Measurements from ENCODE around the gene CCDC82. TPM values are rescaled to one million over a fixed set of nuclear protein-coding genes. Genes with fewer than 3 reads are reported as not detected.

The CCDC82 gene
- total RNA-seq, 2 experiments from 2014 or later = 23.7 to 24.4 TPM

- no peak for ATAC-seq (ENCODE audit: poor library complexity)
- Histone ChIP-seq H3K27me3 (ENCODE audit: control insufficient read depth in 1 of 2, insufficient read depth in 2 of 2, low read length in 2 of 2) (peaks cover 0 to 3% of the 10 kb centered on the region in 2 experiments), H3K9me3 (ENCODE audit: control insufficient read depth in 1 of 2, insufficient read depth in 1 of 2, low read length in 2 of 2) (no peaks in the 10 kb centered on the region), H3K4me3 (ENCODE audit: low read length) (no peak overlapping the region), H3K27ac (ENCODE audit: low read depth in 1 of 2, low read length in 2 of 2) (no peak overlapping the region), H3K4me1 (ENCODE audit: insufficient read depth, low read length) (no peaks in the 10 kb centered on the region), H3K36me3 (ENCODE audit: insufficient read depth, low read length) (no peaks in the 10 kb centered on the region)
- no peak overlapping the region for H3K4me3 Mint-ChIP-seq
- H3K27ac Mint-ChIP-seq = no peak overlapping the region
- no peak for DNase-seq
- POLR2A ChIA-PET = no interaction called here
- intact Hi-C loops (cut with DNase I, micrococcal nuclease) = no loop called here
- CTCF ChIA-PET = no interaction called here
- H3K4me1 Mint-ChIP-seq (ENCODE audit: low read depth) = no peaks in the 10 kb centered on the region
- H3K9me3 Mint-ChIP-seq = no peaks in the 10 kb centered on the region
- no peaks in the 10 kb centered on the region for H3K36me3 Mint-ChIP-seq (ENCODE audit: low read depth)
- TF ChIP-seq CTCF (IDR thresholded peaks at IDR 0.05) = no peak
- H3K27me3 Mint-ChIP-seq = peaks cover 4% of the 10 kb centered on the region
These were observed 11.0 kb upstream of the CCDC82 start for GRCh38 chr11:96400697-96401096.

DNA sequence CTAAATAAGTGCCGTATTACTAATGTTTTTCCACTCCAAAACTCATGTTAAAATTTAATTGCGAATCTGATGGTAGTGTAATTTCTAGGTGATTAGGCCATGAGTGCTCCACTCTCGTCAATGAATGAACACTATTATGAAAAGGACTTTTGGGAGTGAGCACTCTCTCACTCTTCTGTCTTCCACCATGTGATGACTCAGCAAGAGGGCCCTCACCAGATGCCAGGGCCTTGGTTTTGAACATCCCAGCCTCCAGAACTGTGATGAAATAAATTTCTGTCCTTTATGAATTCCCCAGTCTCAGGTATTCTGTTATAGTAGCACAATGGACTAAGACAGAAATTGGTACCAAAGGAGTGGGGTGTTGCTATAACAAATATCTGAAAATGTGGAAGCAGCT is 8.2 kb upstream of the CCDC82 start:
- DNase-seq = no peak
- peaks cover 0 to 3% of the 10 kb centered on the region in 2 experiments for H3K27me3 ChIP-seq (ENCODE audit: control insufficient read depth in 1 of 2, insufficient read depth in 2 of 2, low read length in 2 of 2)
- H3K9me3 Mint-ChIP-seq = no peaks in the 10 kb centered on the region
- POLR2A ChIA-PET = no interaction called here
- H3K27ac Mint-ChIP-seq = no peak overlapping the region
- no peaks in the 10 kb centered on the region for H3K27me3 Mint-ChIP-seq
- intact Hi-C loops (cut with DNase I, micrococcal nuclease) = loop anchor here in 1 of 2 experiments (10.0 kb wide), 1 partner anchor 1243 kb away; no protein-coding TSS in a partner anchor
- CTCF ChIA-PET = no interaction called here
- ATAC-seq (ENCODE audit: poor library complexity) = no peak
- no peaks in the 10 kb centered on the region for H3K9me3 ChIP-seq (ENCODE audit: control insufficient read depth in 1 of 2, insufficient read depth in 1 of 2, low read length in 2 of 2)
- no peak overlapping the region for H3K27ac ChIP-seq (ENCODE audit: low read depth in 1 of 2, low read length in 2 of 2)
- no peak overlapping the region for H3K4me3 Mint-ChIP-seq
- TF ChIP-seq CTCF (IDR thresholded peaks at IDR 0.05) = no peak
- no peak overlapping the region for H3K4me3 ChIP-seq (ENCODE audit: low read length)
- H3K36me3 Mint-ChIP-seq (ENCODE audit: low read depth) = no peaks in the 10 kb centered on the region
- H3K4me1 ChIP-seq (ENCODE audit: insufficient read depth, low read length) = no peaks in the 10 kb centered on the region
- H3K4me1 Mint-ChIP-seq (ENCODE audit: low read depth) = no peaks in the 10 kb centered on the region
- no peaks in the 10 kb centered on the region for H3K36me3 ChIP-seq (ENCODE audit: insufficient read depth, low read length)

DNA sequence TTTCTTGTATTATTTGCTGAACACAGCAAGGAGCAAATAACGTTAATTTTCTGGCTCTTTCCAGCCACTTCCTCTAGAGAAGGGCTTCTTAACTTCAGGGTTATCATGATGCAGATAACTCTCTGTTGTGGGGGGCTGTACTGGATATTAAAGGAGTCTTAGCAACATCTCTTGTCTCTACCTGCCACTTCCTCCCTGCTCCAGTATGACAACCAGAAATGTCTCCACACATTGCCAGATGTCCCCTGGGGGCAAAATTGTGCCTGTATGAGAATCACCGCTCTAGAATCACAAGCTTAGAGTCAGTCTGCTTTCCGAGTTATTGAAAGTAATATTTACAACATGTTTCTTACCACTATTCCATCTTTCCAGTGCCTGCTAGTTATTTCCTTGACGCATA is 6.9 kb upstream of the CCDC82 start:
- no peak overlapping the region for H3K4me3 Mint-ChIP-seq
- no peaks in the 10 kb centered on the region for H3K36me3 Mint-ChIP-seq (ENCODE audit: low read depth)
- H3K9me3 Mint-ChIP-seq = no peaks in the 10 kb centered on the region
- no peak for TF ChIP-seq CTCF (IDR thresholded peaks at IDR 0.05)
- Histone ChIP-seq H3K27ac (ENCODE audit: low read depth in 1 of 2, low read length in 2 of 2) (no peak overlapping the region), H3K4me3 (ENCODE audit: low read length) (no peak overlapping the region), H3K36me3 (ENCODE audit: insufficient read depth, low read length) (no peaks in the 10 kb centered on the region), H3K9me3 (ENCODE audit: control insufficient read depth in 1 of 2, insufficient read depth in 1 of 2, low read length in 2 of 2) (no peaks in the 10 kb centered on the region), H3K4me1 (ENCODE audit: insufficient read depth, low read length) (no peaks in the 10 kb centered on the region), H3K27me3 (ENCODE audit: control insufficient read depth in 1 of 2, insufficient read depth in 2 of 2, low read length in 2 of 2) (peaks cover 0 to 3% of the 10 kb centered on the region in 2 experiments)
- CTCF ChIA-PET = no interaction called here
- H3K4me1 Mint-ChIP-seq (ENCODE audit: low read depth) = no peaks in the 10 kb centered on the region
- DNase-seq (no peak), ATAC-seq (ENCODE audit: poor library complexity) (no peak)
- H3K27ac Mint-ChIP-seq = no peak overlapping the region
- no peaks in the 10 kb centered on the region for H3K27me3 Mint-ChIP-seq
- intact Hi-C loops (cut with DNase I, micrococcal nuclease) = loop anchor here in 1 of 2 experiments (10.0 kb wide), 1 partner anchor 1242 kb away; no protein-coding TSS in a partner anchor
- POLR2A ChIA-PET = no interaction called here

All from CD4-positive, alpha-beta T cell (primary cell).